ENCODE data around the gene KRTAP21-3. TPM values are rescaled to one million over a fixed set of nuclear protein-coding genes. Genes with fewer than 3 reads are reported as not detected.

KRTAP21-3 gene
- total and polyA plus RNA-seq, 9 donors, result not detected

GRCh38 chr21:30714946-30715345 is 3.6 kb downstream of the KRTAP21-3 start:
- 77 to 90% (median 78%) methylated on average over 2 of the region's 2 CpGs for WGBS, 3 donors
- TF ChIP-seq POLR2A (IDR thresholded peaks at IDR 0.05) (no peak), EP300 (IDR thresholded peaks at IDR 0.05) (no peak), CTCF (IDR thresholded peaks at IDR 0.05) (no peak)

GRCh38 chr21:30714456-30714855 is 4.1 kb downstream of the KRTAP21-3 start:
- DNase-seq, result no peak
- no peak overlapping the region for H3K4me3 ChIP-seq
- TF ChIP-seq POLR2A (IDR thresholded peaks at IDR 0.05) (no peak), CTCF (IDR thresholded peaks at IDR 0.05) (no peak), EP300 (IDR thresholded peaks at IDR 0.05) (no peak)
- H3K4me1 ChIP-seq (ENCODE audit: insufficient read depth), result no peaks in the 10 kb centered on the region
- no peaks in the 10 kb centered on the region for H3K9me3 ChIP-seq
- no peak overlapping the region for H3K27ac ChIP-seq
- no peaks in the 10 kb centered on the region for H3K27me3 ChIP-seq
- intact Hi-C loops (cut with DNase I), result no loop called here
- WGBS, 3 donors, result 43 to 65% (median 43%) methylated on average over 3 of the region's 3 CpGs
- H3K36me3 ChIP-seq, result no peaks in the 10 kb centered on the region

More at GRCh38 chr21:30714946-30715345, 3.6 kb downstream of the KRTAP21-3 start:
- Histone ChIP-seq H3K27ac (no peak overlapping the region), H3K9me3 (no peaks in the 10 kb centered on the region), H3K4me3 (no peak overlapping the region), H3K4me1 (ENCODE audit: insufficient read depth) (no peaks in the 10 kb centered on the region), H3K27me3 (no peaks in the 10 kb centered on the region), H3K36me3 (no peaks in the 10 kb centered on the region)
- no peak for DNase-seq
- intact Hi-C loops (cut with DNase I), result no loop called here

GRCh38 chr21:30713766-30714165 is 4.8 kb downstream of the KRTAP21-3 start:
- Histone ChIP-seq H3K27ac (no peak overlapping the region), H3K9me3 (no peaks in the 10 kb centered on the region), H3K27me3 (no peaks in the 10 kb centered on the region), H3K4me3 (no peak overlapping the region), H3K4me1 (ENCODE audit: insufficient read depth) (no peaks in the 10 kb centered on the region), H3K36me3 (no peaks in the 10 kb centered on the region)
- 74 to 85% (median 82%) methylated on average over 3 of the region's 3 CpGs for WGBS, 3 donors
- TF ChIP-seq CTCF (IDR thresholded peaks at IDR 0.05), result no peak
- no peak for TF ChIP-seq POLR2A (IDR thresholded peaks at IDR 0.05)
- no peak for TF ChIP-seq EP300 (IDR thresholded peaks at IDR 0.05)
- intact Hi-C loops (cut with DNase I), result no loop called here
- DNase-seq, result no peak

GRCh38 chr21:30710499-30710898 is 8.1 kb downstream of the KRTAP21-3 start:
- TF ChIP-seq CTCF (IDR thresholded peaks at IDR 0.05), result no peak
- TF ChIP-seq EP300 (IDR thresholded peaks at IDR 0.05), result no peak
- Histone ChIP-seq H3K9me3 (no peaks in the 10 kb centered on the region), H3K27me3 (no peaks in the 10 kb centered on the region), H3K4me1 (ENCODE audit: insufficient read depth) (no peaks in the 10 kb centered on the region), H3K4me3 (no peak overlapping the region), H3K36me3 (no peaks in the 10 kb centered on the region), H3K27ac (no peak overlapping the region)
- WGBS, 3 donors, result 26 to 39% (median 29%) methylated on average over 3 of the region's 3 CpGs
- intact Hi-C loops (cut with DNase I), result no loop called here
- no peak for DNase-seq

GRCh38 chr21:30707409-30707808 is 11.2 kb downstream of the KRTAP21-3 start:
- no peaks in the 10 kb centered on the region for H3K27me3 ChIP-seq
- H3K36me3 ChIP-seq, result no peaks in the 10 kb centered on the region
- intact Hi-C loops (cut with DNase I), result no loop called here
- DNase-seq, result no peak
- no peaks in the 10 kb centered on the region for H3K4me1 ChIP-seq (ENCODE audit: insufficient read depth)
- no peak for TF ChIP-seq POLR2A (IDR thresholded peaks at IDR 0.05)
- no peaks in the 10 kb centered on the region for H3K9me3 ChIP-seq
- no peak overlapping the region for H3K27ac ChIP-seq
- no peak overlapping the region for H3K4me3 ChIP-seq
